Panc1 (cell line): Measurements from ENCODE around the gene ADARB2.

Experiments used
- CTCF ChIP-seq: fragments of 450-650 bp; IDR thresholded peaks from 2 replicates; pipeline ENCODE4 v1.5.1; 2017; ENCODE audit warnings: mild to moderate bottlenecking
- POLR2AphosphoS5 ChIP-seq: IDR thresholded peaks from 2 replicates; pipeline ENCODE4 v1.6.1; 2012; ENCODE audit warnings: mild to moderate bottlenecking, low read depth, low read length, moderate library complexity
- REST ChIP-seq, 2 experiments: IDR thresholded peaks; 2 replicates each; pipeline ENCODE4 v1.6.1; 2011 to 2012; ENCODE audit warnings: low read depth in 2 of 2, control low read depth in 1 of 2, low read length in 1 of 2, mild to moderate bottlenecking in 1 of 2, moderate library complexity in 1 of 2; ENCODE audit not compliant: insufficient read depth in 1 of 2

GRCh38 chr10:1613511-1613910 lies 123.8 kb downstream of the ADARB2 start:
- TF ChIP-seq POLR2AphosphoS5 = no peak
- no peak for TF ChIP-seq CTCF
- TF ChIP-seq REST (IDR thresholded peaks at IDR 0.05; ENCODE audit: insufficient read depth in 1 of 2, low read depth in 2 of 2, low read length in 1 of 2) = no peak
